GM11168 (cell line): ENCODE measurements around the gene MYO15A.

ENCODE experiments used
- in situ Hi-C: fragments of 300-500 bp; cut with MboI; formaldehyde crosslinking; loops from one replicate; pipeline ENCODE4 v1.12.0; 2022; ENCODE audit warnings: low sequenced_read_pairs; ENCODE audit not compliant: unreplicated experiment

MYO15A gene

DNA sequence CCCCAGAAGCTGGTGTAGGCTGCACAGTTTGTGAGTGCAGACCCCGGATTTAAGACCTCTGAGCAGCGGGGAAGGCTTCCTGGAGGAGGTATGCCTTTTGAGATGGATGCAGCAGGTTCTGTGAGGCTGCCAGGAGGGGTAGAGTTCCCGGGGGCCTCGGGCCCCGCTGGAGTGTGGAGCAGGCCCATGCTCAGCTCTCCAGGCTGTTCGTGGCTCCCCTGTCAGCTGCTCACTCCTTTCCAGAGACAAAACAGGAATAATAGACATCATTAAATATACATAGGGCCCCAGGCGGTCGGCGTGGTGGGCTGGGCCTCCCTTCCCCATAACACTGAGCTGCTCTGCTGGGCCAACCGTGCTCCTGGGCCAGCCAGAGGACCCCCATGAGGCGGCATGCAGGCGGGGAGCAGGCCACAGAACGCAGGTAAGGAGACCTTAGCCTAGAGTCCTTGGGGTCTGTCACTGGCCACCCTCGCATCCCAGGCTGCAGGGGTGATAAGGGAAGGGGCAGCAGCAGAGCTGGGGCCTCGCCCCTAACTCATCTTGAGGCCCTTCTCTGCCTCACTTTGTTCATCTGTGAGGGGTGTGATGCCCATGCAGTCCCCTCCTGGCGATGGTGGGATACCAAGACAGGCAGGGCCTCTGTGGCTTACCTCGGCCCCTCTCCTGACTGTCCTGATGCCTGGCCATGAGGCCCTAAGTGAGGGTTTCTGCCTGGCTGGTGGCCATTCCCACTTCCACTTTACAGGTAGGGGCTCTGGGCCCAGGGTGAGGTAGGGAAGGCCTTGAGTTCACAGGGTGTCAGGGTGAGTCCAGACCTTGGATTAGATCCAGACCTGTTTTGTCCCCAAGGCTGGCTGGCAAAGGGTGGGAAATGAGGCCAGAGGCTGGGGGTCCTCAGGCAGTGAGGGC, at the start of gene MYO15A:
MYO15A (plus strand) TSS at position 356 of the 912 bp plus-strand sequence. CDS start 10,045 bp downstream, outside the sequence.
- in situ Hi-C loops: no loop called here

GRCh38 chr17:18059283-18059682, 49.3 kb upstream of the MYO15A start:
- in situ Hi-C loops: no loop called here

DNA sequence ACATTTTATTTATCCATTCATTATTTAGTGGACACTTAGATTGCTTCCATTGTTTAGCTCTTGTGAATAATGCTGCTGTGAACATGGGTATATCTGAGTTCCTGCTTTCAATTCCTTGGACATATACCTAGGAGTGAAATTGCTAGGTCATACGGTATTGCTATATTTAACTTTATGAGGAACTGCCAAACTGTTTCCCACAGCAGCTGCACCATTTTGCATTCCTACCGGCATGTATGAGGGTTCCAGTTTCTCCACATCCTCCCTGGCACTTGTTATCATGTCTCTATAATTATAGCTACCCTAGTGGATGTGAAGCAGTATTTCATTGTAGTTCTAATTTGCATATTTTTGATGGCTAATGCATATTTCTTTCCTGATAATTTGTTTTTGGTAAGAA, 44.5 kb upstream of the MYO15A start:
- in situ Hi-C loops: no loop called here

GRCh38 chr17:18065546-18065945, 43.0 kb upstream of the MYO15A start:
- in situ Hi-C loops: no loop called here

DNA sequence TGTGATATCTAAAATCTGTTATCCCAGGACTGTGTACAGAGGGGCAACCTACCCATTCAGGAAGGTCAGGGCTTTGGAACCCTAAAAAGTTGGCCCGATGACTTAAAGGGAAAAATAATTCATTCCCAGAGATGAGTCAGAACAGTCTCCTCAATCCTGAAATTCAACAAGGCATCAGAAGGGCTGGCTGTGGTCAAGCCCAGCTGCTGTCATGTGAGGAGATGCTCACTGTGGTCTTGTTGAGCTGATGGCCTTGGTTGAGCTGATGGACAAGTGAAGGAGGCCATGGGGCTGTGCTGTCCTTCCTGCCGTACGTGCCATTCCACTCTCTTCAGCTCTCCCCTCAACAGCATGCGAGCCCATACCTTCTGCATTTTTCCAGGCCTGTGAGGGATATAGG, 41.7 kb upstream of the MYO15A start:
- in situ Hi-C loops: no loop called here

DNA sequence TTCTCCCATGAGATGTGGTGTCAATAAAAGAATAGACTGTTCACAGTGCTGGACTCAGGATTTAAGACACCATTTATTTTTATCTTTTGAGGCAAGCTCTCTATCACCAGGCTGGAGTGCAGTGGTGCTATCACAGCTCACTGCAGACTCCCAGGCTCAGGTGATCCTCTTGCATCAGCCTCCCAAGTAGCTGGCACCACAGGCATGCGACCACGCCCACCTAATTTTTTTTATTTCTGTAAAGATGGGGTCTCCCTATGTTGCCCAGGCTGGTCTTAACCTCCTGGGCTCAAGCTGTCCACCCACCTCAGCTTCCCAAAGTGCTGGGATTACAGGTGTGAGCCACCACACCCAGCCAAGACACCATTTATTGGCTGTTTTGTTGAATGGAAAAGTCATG, 39.5 kb upstream of the MYO15A start:
- in situ Hi-C loops: no loop called here

DNA sequence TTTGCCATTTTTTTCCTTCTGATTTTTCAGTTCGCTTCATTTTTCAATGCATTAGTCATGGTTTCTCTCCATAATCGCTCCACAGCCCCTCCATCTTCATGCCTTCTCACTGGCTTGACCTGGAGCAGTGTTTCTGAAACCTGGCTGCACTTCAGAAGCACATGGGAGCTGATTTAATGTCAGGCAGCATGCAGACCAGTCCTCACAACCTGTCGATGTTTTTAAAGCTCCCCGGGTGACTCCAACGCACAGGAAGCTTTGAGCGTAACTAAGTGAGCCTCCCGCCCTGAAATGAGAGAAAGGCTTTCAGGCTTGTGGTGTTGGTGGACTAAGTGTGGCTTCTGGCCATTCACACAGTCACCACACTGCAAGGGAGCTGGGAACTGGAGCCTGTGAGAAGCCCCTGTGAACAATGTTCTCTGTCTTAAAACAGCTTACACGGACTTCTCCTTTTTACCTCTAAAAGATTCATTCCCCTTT, 37.7 kb upstream of the MYO15A start:
- in situ Hi-C loops: no loop called here

DNA sequence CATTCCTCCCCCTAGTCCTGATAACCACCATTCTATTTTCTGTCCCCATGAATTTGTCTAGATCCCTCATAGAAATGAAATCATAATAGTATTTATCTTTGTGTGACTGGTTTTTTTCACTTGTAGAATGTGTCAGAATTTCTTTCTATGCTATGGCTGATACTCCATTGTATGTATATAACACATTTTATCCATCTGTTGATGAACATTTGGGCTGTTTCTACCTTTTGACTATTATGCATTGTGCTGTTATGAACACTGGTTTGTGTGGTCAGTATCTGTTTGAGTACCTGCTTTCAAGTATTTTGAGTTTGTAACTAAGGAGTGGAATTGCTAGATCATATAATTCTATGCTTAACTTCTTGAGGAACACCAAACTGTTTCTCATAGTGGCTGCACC, 36.8 kb upstream of the MYO15A start:
- in situ Hi-C loops: no loop called here

DNA sequence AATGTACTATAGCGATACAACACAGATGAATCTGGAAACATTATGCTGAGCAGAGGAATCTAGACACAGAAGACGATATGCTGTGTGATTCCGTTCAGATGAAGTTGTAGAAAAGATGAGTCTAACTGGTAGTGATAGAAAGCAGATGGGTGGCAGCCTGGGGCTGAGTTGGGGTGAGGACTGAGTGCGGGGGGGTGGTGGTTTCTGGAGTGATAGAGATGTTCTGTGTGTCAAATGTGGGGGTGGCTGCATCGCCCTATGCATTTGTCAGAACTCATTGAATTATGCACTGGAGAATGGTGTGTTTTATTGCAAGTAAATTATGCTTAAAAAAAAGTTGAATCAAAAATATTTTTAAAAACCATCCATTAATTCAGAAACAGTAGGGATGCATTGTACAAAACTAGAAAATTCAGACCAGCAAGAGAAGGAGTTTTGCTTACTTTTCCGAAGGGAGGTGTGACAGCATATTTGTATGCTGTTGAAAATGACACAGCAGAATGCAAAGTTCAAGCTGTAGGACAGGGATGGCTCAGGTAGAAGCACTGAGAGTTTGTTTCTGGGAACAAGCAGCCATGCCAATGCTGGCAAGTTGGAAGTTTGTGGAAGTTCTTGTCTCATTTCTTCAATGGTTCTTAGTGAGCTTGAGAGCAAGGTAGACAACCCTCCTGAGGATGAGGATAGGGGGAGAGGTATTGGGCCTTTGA, 33.8 kb upstream of the MYO15A start:
- in situ Hi-C loops: no loop called here

DNA sequence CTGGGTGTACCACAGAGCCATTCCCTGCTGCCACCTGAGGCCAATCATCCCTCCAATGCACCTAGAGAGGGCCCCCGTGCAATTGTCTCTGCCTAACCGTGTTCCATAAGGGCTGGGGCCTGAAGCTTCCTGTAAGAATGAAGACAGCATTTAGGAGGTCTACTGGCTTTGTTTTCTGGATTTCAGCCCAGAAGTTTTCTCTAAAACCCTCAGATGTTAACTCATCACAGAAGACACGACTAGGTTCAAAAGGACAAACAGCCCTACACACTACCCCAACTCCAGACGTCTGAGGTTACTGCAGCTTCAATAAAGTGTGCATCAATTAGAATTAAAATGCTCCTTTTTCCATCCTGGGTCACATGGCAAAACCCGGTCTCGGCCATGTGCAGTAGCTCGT, 31.6 kb upstream of the MYO15A start:
- in situ Hi-C loops: no loop called here

DNA sequence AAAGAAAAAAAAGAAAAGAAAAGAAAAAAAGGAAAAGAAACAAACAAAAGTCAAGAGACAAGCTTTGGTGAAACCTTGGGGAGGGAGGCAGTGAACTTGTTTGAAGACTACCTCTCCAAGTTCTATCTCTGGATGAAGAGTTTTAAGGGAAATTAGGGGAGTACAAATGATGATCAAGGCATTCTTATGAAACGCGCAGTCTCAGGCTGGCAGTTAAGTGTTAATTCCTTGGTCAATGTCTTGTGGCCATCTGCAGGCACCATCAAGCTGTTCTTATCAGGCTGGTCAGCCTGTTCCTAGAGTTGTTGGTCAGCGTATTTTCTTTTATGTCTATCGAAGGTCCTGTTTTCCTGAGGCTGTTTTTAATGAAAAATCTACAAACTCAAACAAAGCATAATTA, 29.0 kb upstream of the MYO15A start:
- in situ Hi-C loops: no loop called here

GRCh38 chr17:18084256-18084655, 24.3 kb upstream of the MYO15A start:
- in situ Hi-C loops: no loop called here

DNA sequence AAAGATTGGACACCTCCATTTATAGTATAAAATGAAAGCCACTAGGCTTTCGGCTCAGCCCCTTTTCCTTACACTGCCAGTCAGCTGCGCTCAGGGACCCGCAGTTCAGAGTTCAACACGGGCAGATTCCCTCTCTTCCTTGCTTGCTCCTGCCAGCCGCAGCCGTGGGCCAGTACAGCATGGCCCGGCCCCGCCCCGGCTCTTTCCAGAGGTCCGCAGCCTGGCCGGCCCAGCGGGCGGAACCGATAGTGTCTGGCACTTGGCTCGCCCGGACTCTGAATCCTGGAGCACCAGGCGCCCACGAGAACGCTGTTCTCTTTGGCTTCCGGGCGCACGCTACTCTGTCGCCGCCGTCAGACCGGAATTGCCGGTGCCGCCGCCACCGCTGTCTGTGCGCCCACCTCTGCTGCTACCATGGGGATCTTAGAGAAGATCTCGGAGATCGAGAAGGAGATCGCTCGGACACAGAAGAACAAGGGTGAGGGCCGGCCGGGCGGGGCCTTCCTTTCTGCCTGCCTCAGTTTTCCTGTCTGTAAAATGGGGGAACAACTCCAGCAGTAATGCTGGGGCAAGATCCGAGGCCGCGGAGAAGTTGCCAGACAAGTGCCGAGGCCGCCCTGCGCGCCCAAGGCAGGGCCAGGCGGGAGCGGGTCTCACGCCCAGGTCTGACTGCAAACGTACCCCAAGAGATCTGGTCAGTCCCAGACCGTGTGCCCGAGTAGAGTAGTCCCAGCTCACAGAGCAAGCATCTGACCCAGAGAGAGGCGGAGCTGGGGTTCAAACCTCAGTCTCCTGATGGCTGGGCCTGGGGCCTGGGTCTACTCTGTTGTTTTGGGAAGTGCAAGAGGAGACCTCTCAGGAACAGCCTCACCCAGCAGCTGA, 20.7 kb upstream of the MYO15A start, which contains the start of gene DRG2:
DRG2 (plus strand) TSS at position 339 of the 882 bp plus-strand sequence; CDS start at position 415, 76 bp downstream.
- in situ Hi-C loops: no loop called here

DNA sequence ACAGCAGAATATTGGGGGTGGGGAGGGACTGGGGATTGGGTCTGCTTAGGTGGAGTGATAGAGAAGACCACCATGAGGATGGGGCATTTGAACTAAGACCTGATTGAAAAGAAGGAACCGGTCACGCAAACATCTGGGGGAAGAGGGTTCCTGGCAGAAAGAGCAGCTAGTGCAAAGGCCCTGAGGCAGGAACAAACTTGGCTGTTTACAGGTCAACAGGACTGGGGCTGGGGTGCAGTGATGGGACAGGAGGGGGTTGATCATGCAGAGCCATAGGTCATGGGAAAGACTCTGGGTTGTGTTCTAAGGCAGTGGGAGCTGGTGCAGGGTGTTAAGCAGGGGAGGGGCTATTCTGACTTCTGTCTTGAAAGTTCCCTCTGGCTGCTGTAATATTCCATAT, 18.9 kb upstream of the MYO15A start:
- in situ Hi-C loops: no loop called here

DNA sequence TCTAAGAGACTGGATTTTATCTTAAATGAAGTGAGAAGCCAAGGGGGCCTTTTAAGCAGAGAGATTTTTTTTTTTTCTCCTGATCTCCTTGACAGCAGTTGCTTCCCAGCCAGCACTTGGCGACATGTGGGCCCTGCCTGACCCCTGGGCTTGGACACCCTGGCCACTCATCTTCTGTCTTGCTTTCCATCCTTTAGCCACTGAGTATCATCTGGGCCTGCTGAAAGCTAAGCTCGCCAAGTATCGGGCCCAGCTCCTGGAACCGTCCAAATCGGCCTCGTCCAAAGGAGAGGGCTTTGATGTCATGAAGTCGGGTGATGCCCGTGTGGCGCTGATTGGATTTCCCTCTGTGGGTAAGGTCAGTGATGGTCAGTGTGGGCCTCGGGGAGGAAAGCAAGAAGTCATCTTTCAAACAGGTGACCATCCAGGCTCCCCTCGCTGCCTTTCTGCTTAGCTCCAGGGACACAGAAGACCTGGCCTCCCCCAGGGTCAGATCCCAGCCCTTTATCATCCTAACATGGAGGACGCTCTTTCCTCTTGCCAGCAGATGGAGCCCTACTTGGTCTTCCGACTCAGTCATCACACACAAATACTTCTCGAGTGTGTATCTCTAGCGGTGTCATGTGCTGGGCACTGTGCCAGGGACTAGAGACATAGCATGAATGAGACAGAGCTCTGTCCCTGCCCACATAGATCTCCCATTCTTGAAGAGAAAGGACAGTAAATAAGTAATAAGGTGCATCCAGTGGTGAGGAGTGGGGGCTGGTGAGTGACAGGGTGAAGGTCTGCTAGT, 14.7 kb upstream of the MYO15A start:
- in situ Hi-C loops: no loop called here

- in situ Hi-C loops: no loop called here
Measured at GRCh38 chr17:18094409-18094807, 14.1 kb upstream of the MYO15A start.

GRCh38 chr17:18099516-18099915, 9.0 kb upstream of the MYO15A start:
- in situ Hi-C loops: no loop called here

DNA sequence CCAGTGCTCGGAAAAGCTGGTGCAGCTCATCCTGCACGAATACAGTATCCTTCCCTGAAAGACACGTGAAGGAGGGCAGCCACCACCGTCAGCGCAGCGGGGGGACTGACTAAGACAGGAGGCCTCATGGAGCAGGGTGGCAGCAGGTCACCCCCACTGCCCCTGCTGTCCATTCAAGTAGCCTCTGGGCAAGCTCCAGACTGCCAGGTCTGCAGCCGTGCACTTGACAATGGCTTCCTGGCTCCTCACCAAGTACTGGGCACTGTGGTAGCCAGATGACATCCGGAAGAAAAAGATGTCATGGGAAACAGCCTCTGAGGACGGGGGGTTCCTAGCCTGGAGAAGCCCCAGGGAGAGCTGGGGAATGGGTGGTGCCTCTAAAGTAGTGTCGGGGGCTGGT, 7.9 kb upstream of the MYO15A start:
- in situ Hi-C loops: no loop called here

GRCh38 chr17:18101828-18102227, 6.7 kb upstream of the MYO15A start:
- in situ Hi-C loops: no loop called here

DNA sequence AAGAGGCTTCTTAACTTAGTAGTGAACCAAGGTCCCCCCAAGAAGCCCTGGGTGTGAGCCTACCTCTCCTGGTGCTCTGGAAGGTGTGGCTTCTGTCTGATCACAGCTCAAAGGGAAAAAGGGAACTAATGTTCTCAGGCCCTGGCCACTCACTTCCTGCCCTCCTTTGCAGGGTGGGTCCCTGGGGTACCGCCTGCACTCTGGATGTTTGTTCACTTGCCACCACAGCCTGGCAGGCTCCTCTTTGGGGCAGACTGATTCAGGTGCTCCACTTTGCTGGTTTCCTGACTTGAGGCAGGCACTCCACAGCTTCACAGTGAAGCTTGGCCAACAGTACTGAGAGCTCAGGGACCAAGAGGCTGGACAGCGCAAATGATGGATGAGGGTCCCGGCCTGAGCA, 5.9 kb upstream of the MYO15A start:
- in situ Hi-C loops: no loop called here
